Thyroid gland (tissue), 4 donors: Measurements from ENCODE around the gene FAM219B. TPM values are rescaled to one million over a fixed set of nuclear protein-coding genes. Genes with fewer than 3 reads are reported as not detected.
"Not testable (repeated sequence)": the region's sequence is repeated elsewhere in the genome, so short reads cannot be mapped to it uniquely, and the experiment has no call there.

Experiments
- DNase-seq, 2 donors: peaks; one replicate each; pipeline ENCODE4 v3.0.0-alpha.2; 2019
- H3K27ac ChIP-seq, 3 donors: fragments of 200-600 bp; sonication (generic); 1 replicate in 2 of 3; 2 replicates in 1 of 3; pipeline ENCODE4 v1.5.1; 2016 to 2019; ENCODE audit warnings: mild to moderate bottlenecking in 1 of 3, moderate library complexity in 1 of 3
- H3K27me3 ChIP-seq: fragments of 200-600 bp; sonication (generic); one replicate; pipeline ENCODE4 v1.5.1; 2019
- H3K36me3 ChIP-seq, 2 donors: fragments of 200-600 bp; sonication (generic); one replicate each; pipeline ENCODE4 v1.5.1; 2016 to 2019
- H3K4me1 ChIP-seq, 2 donors: fragments of 200-600 bp; sonication (generic); one replicate each; pipeline ENCODE4 v1.5.1; 2017 to 2019
- H3K4me3 ChIP-seq, 3 donors: fragments of 200-600 bp; sonication (generic); replicated peaks in 1 of 3; 1 replicate in 2 of 3; 2 replicates in 1 of 3; pipeline ENCODE4 v1.5.1; 2016; ENCODE audit warnings: mild to moderate bottlenecking in 1 of 3
- H3K9me3 ChIP-seq: fragments of 200-600 bp; sonication (generic); one replicate; pipeline ENCODE4 v1.5.1; 2017
- CTCF ChIP-seq, 6 experiments: fragments of 200-600 bp in 3 of 6; fragments of 450-650 bp in 3 of 6; sonication (generic) in 3 of 6; IDR thresholded peaks; one replicate each; pipeline ENCODE4 v1.5.1; 2016 to 2019; ENCODE audit warnings: antibody characterized with exemption in 6 of 6, mild to moderate bottlenecking in 2 of 6, inconsistent platforms in 1 of 6, moderate library complexity in 1 of 6
- POLR2A ChIP-seq, 2 donors: fragments of 450-650 bp; IDR thresholded peaks; one replicate each; pipeline ENCODE4 v1.6.1; 2017; ENCODE audit warnings: antibody characterized with exemption in 2 of 2, mild to moderate bottlenecking in 2 of 2, moderate library complexity in 1 of 2
- WGBS, 2 donors: methylation state at CpG; one replicate each; pipeline ENCODE4 v1.1.5; 2017; 5-methylcytosine and 5-hydroxymethylcytosine counted together
- intact Hi-C: fragments of 100-400 bp; cut with DNase I; formaldehyde crosslinking; loops from one replicate; pipeline ENCODE4 v1.15.1; 2023
- total RNA-seq, 4 donors: library from RNA; depleted of rRNA; stranded (reverse); fragments of >200 nt; gene quantifications; one replicate each; pipeline ENCODE4 v1.2.3, GENCODE V29; 2016

The FAM219B gene
- total RNA-seq, 4 donors from 2014 or later: 72.1 to 136 (median 88.2) TPM

- no peaks in the 10 kb centered on the region for H3K9me3 ChIP-seq
- TF ChIP-seq CTCF (IDR thresholded peaks at IDR 0.05) (no peak), POLR2A (IDR thresholded peaks at IDR 0.05) (no peak)
- intact Hi-C loops: no loop called here
- H3K27ac ChIP-seq: no peak overlapping the region
- no peak for DNase-seq
- WGBS, 2 donors: 90 to 91% methylated on average over 3 to 5 of the region's 6 CpGs
- H3K4me3 ChIP-seq: no peak overlapping the region
- H3K36me3 ChIP-seq: peaks cover 13 to 14% of the 10 kb centered on the region in 2 donors
- H3K4me1 ChIP-seq: peaks cover 0 to 9% of the 10 kb centered on the region in 2 donors
- no peaks in the 10 kb centered on the region for H3K27me3 ChIP-seq
Measured at GRCh38 chr15:74895830-74896229, 10.8 kb downstream of the FAM219B start.

GRCh38 chr15:74894383-74894782, 12.3 kb downstream of the FAM219B start:
- 98 to 99% methylated on average over 7 of the region's 7 CpGs for WGBS, 2 donors
- H3K4me1 ChIP-seq: peaks cover 0 to 18% of the 10 kb centered on the region in 2 donors
- not testable (repeated sequence) for DNase-seq, H3K27ac ChIP-seq, H3K4me3 ChIP-seq, H3K9me3 ChIP-seq, H3K27me3 ChIP-seq, H3K36me3 ChIP-seq
- intact Hi-C loops: loop anchor here (5.0 kb wide), 1 partner anchor 52 kb away; the partner anchor contains the start of gene ULK3

- peaks cover 0 to 4% of the 10 kb centered on the region in 2 donors for H3K36me3 ChIP-seq
- H3K27ac ChIP-seq: no peak overlapping the region
- no peak overlapping the region for H3K4me3 ChIP-seq
- intact Hi-C loops: loop anchor here (5.0 kb wide), 1 partner anchor 51 kb away; the partner anchor contains the start of gene ULK3
- H3K4me1 ChIP-seq: peaks cover 4 to 25% of the 10 kb centered on the region in 2 donors
- TF ChIP-seq CTCF (IDR thresholded peaks at IDR 0.05): no peak
- TF ChIP-seq POLR2A (IDR thresholded peaks at IDR 0.05): no peak
- DNase-seq: no peak
- H3K9me3 ChIP-seq: no peaks in the 10 kb centered on the region
- WGBS, 2 donors: 86% methylated on average over 3 of the region's 3 CpGs
- H3K27me3 ChIP-seq: no peaks in the 10 kb centered on the region
Measured at GRCh38 chr15:74893627-74894026, 13.0 kb downstream of the FAM219B start.

GRCh38 chr15:74892931-74893330, 13.7 kb downstream of the FAM219B start:
- TF ChIP-seq CTCF (IDR thresholded peaks at IDR 0.05) (no peak), POLR2A (IDR thresholded peaks at IDR 0.05) (no peak)
- Histone ChIP-seq H3K36me3 (peaks cover 0 to 4% of the 10 kb centered on the region in 2 donors), H3K4me1 (peaks cover 4 to 28% of the 10 kb centered on the region in 2 donors), H3K27ac (no peak overlapping the region), H3K4me3 (no peak overlapping the region), H3K27me3 (no peaks in the 10 kb centered on the region), H3K9me3 (no peaks in the 10 kb centered on the region)
- no peak for DNase-seq
- WGBS, 2 donors: 88 to 91% methylated on average over 2 of the region's 2 CpGs
- intact Hi-C loops: loop anchor here (5.0 kb wide), 1 partner anchor 51 kb away; the partner anchor contains the start of gene ULK3

GRCh38 chr15:74892313-74892712, 14.3 kb downstream of the FAM219B start:
- WGBS, 2 donors: 74 to 85% methylated on average over 3 of the region's 3 CpGs
- intact Hi-C loops: loop anchor here (5.0 kb wide), 1 partner anchor 50 kb away; the partner anchor contains the start of gene ULK3
- DNase-seq: no peak
- H3K36me3 ChIP-seq: peaks cover 0 to 4% of the 10 kb centered on the region in 2 donors
- no peaks in the 10 kb centered on the region for H3K27me3 ChIP-seq
- H3K4me3 ChIP-seq: no peak overlapping the region
- peaks cover 4 to 31% of the 10 kb centered on the region in 2 donors for H3K4me1 ChIP-seq
- TF ChIP-seq POLR2A (IDR thresholded peaks at IDR 0.05): no peak
- no peak for TF ChIP-seq CTCF (IDR thresholded peaks at IDR 0.05)
- H3K9me3 ChIP-seq: no peaks in the 10 kb centered on the region
- H3K27ac ChIP-seq: no peak overlapping the region
